ENCODE data around the gene LRP3. TPM values are rescaled to one million over a fixed set of nuclear protein-coding genes. Genes with fewer than 3 reads are reported as not detected.
A peak's percentile ranks its signal among the peaks of the same experiment; 100 is the strongest.

The LRP3 gene
- total RNA-seq, 1 experiment from 2014 or later, result 0.72 TPM

GRCh38 chr19:33236696-33237390 is 42.7 kb downstream of the LRP3 start:
- DNase-seq (ENCODE audit: low read depth), result no peak

DNA sequence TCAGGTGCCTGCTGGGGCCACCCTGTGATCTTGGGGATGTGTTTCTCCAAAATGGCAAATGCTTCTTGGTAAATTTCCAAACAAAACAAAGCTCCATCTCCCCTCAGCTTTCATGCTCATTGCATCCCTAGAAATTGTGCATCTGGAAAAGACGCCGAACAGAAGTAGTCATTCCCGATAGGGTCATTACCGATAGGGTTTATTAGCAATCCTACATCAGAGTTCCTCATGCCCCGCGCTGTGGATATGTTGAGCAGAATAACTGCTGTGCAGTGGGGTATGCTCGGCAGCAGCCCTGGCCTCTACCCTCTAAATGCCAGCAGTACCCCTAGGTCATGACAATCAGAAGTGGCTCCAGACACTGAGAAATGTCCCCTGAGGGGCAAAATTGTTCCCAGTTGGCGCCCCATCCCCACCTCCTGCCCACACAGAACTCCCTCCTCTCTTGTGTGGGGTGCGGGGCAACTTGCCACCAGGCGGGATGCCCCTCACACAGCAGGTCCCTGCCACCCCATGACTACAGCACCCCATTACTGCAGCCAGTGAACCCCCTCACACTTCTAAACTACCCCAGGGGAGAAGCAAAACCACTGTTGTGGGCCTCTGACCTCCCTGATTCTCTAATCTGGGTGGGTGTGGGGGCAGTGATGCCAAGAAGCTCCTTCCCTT is 44.5 kb downstream of the LRP3 start:
- DNase-seq (ENCODE audit: low read depth), result no peak

- DNase-seq (ENCODE audit: low read depth), result no peak
Measured at GRCh38 chr19:33239223-33239975, 45.3 kb downstream of the LRP3 start.

- DNase-seq (ENCODE audit: low read depth), result no peak
Measured at GRCh38 chr19:33240181-33240771, 46.1 kb downstream of the LRP3 start.

GRCh38 chr19:33241091-33241529 is 47.0 kb downstream of the LRP3 start:
- no peak for DNase-seq (ENCODE audit: low read depth)

DNA sequence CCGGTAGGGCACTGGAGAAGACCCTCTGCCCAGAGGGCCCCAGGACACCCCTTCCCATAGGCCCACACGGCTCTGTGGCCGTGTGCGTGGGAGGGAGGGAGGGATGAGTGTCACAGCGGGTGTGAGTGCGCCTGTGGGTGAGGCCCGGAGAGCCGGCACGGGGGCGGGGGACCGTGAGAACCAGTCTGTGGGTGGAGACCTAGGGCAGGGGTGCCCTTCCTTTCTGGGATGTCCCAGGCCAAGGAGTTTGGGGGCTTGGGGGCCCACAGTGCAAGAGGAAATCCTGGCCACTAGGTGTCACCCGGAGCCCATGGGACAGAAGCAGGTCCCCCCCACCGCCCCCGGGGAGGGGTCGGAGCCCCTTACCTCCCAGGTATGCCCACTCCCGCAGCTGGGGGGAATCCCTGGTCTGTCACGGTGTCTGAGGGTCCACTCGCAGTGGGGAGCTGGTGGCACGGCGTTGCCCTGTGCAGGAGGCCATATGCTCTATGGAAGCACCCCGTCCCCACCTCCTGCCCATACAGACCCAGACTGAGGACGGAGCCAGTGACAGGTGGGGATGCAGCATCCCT is 47.5 kb downstream of the LRP3 start:
- no peak for DNase-seq (ENCODE audit: low read depth)

- DNase-seq (ENCODE audit: low read depth), result no peak
Measured at GRCh38 chr19:33242131-33242530, 48.0 kb downstream of the LRP3 start.

GRCh38 chr19:33242911-33243310 is 48.8 kb downstream of the LRP3 start:
- no peak for DNase-seq (ENCODE audit: low read depth)

- peak; percentile 22 for DNase-seq (ENCODE audit: low read depth)
Measured at GRCh38 chr19:33245948-33246708, 52.0 kb downstream of the LRP3 start.

DNA sequence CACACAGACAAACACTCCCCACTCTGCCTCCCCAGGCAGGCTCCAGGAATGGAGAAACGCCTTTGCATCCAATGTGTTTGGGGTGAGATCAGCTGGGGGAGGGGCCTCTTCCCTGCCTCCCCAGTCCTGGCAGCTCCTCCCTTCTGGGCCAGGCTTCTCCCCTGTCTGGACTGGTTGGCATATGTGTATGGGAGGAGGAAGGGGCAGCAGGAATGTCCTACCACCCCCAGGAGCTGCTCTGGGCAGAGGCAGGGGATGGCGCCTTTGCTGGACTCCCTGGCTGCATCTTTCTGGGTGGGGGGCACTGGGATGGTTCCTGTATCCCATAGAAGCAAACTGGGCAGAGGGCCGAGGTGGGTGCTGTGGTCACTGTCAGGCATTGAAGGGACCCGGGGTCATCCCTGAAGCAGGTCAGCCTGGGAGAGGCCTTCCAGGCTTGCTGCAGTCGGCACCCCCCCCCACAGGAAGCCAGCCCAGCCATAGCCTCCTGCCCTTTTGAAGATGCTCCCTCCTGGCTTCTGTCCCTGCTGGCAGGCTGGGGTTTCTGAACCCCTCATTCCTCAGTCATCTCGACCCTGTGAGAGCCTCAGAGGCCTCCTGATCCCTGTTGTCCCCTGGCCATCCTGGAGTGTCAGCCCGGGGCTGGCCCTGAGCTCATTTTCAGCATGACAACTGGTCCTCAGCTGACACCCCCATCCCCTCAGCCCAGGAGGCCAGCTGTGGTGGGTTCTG is 52.7 kb downstream of the LRP3 start:
- DNase-seq (ENCODE audit: low read depth), result no peak

DNA sequence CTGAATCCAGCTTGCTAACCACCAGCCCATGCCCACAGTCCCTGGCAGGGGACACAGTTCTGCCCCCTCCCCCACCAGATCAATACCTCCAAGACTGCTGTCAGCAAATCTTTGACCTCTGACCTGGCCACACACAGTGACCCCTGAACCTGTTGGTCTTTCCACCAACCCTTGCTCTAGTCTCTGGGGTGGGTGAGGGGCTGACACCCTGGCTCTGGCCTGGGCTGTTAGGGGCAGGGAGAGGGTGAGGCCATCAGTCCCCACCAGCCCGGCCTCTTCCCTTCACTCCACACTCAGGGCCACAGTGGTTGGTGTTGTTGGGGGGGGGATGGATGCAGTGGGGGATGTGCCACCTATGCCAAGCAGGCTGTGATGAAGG is 53.3 kb downstream of the LRP3 start:
- no peak for DNase-seq (ENCODE audit: low read depth)

DNA sequence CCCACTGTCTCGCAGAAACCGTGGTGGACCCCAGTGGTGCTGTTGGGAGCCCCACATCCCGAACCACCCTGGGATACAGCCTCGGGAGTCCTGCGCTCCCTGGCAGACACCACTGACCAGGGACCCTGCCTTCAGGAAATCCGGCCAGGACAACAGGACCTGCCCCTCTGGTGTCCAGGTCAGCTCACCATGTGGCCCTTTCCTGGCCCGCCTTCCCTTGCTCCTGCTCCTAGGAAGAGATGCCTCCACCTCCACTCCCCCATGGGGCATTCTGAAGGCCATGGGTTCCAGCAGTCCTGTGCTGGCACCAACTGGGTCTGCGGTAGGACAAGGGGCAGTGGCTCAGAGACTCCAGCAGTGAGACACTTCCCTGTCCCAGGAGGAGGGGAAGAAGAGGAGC is 54.0 kb downstream of the LRP3 start:
- no peak for DNase-seq (ENCODE audit: low read depth)

DNA sequence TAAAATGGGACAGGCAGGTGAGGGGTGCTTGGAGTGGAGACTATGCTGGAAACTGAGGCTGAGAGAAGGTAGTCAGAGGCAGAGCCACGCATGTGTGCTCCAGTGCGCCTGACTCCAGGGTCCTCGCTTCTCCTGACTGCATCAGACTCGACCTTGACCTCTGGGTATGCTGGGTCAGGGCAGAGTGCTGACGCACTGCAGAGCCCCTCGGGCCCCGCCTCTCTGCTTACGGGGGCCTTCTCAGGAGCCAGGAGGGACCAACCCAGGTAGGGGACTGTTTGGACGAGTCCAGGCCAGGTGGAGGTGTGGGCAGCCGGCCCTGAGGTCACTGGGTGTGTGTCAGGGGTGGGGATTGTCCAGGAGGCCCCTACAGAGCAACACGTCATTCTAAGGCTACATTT is 54.4 kb downstream of the LRP3 start:
- no peak for DNase-seq (ENCODE audit: low read depth)

- peak; percentile 46 for DNase-seq (ENCODE audit: low read depth)
Measured at GRCh38 chr19:33248954-33249613, 55.0 kb downstream of the LRP3 start.

- no peak for DNase-seq (ENCODE audit: low read depth)
Measured at GRCh38 chr19:33249740-33250366, 55.7 kb downstream of the LRP3 start.

DNA sequence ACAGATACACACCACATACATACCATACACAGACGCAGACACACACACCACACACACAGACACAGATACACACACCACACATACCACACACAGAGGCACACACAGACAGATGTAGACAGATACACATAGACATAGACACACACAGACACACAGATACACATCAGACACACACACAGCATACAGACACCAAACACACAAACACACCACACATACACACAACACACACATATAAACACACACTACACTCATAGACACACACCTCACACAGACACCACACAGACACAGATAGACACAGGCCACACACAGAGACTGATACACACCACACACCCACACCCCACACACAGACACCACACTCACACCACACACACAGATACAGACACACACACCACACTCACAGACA is 56.4 kb downstream of the LRP3 start:
- DNase-seq (ENCODE audit: low read depth), result no peak

- DNase-seq (ENCODE audit: low read depth), result no peak
Measured at GRCh38 chr19:33251076-33251475, 56.9 kb downstream of the LRP3 start.

DNA sequence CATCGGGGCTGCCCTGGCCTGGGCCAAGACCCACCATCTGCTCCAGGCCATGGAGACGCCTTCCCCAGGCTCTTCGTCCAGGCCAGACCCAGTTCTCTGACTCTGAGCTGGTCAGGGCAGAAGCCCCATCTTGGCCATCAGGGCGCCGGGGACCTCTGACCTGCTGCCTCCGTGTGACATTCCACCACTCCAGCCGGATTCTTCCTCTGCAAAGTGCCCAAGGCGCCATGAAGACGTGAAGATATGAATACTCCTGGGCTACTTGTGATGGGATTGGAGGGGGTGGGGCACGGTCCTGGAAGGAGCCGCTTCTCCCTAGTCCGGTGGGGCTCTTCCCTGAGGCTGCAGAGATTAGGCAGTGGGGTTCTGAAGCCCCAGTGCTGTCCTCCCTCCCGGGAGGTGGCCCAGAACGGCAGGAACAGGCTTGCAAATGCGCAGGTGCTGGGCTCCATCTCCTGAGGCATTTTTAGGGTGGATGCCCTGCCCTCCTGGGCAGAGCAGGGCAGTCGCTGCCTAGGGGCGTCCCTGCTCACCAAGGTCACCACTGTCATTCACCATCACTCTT is 57.5 kb downstream of the LRP3 start:
- DNase-seq (ENCODE audit: low read depth), result no peak

- no peak for DNase-seq (ENCODE audit: low read depth)
Measured at GRCh38 chr19:33252418-33252962, 58.4 kb downstream of the LRP3 start.

All from RPMI7951 (cell line).